ENCODE data around the gene RNF112.

RNF112 gene

DNA sequence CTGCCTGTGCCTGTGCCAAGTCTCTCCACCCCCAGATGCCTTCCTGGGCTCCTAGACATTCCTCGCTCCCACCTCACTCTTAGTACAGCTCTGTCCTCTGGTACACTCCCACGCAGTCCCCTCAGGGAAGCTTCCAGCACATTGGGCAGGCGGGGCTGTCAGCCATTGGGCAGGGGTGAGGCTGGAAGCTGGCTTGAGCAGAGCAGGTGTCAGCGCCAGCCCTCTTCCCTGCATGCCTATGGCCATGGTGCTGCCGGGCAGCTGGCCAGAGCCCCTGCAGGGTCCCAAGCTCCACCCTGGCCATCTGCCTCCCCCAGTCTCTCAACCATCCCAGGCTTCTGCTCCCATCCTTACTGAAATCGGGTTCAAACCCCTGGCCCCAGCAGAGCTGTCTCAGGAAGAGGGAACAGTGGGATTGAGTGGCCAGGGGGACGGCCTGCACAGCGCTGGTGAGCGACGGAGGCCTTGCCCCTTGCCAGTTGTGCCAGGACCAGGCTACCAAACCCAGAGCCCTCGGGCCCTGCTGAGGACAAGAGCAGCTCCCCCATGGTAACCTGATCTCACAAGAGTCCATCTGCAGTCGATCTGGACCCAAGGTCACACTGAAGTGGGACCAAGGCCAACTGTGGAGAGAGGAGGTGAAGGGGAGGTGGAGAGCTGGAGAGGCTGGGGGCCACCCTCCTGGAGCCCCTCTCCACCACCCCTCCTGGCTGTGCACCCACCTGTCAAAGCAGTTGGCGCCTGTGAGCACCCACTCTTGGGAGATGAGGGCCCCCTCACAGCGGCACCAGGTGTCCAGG lies 46.1 kb upstream of the RNF112 start:
- TF ChIP-seq, protein P1, sequence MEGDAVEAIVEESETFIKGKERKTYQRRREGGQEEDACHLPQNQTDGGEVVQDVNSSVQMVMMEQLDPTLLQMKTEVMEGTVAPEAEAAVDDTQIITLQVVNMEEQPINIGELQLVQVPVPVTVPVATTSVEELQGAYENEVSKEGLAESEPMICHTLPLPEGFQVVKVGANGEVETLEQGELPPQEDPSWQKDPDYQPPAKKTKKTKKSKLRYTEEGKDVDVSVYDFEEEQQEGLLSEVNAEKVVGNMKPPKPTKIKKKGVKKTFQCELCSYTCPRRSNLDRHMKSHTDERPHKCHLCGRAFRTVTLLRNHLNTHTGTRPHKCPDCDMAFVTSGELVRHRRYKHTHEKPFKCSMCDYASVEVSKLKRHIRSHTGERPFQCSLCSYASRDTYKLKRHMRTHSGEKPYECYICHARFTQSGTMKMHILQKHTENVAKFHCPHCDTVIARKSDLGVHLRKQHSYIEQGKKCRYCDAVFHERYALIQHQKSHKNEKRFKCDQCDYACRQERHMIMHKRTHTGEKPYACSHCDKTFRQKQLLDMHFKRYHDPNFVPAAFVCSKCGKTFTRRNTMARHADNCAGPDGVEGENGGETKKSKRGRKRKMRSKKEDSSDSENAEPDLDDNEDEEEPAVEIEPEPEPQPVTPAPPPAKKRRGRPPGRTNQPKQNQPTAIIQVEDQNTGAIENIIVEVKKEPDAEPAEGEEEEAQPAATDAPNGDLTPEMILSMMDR (IDR thresholded peaks at IDR 0.05; ENCODE audit: insufficient read depth, low read depth, low read length, missing control alignments): no peak
- DNase-seq (ENCODE audit: low read depth): peak; percentile 50
- H3K4me3 ChIP-seq (ENCODE audit: low read length): no peak overlapping the region

DNA sequence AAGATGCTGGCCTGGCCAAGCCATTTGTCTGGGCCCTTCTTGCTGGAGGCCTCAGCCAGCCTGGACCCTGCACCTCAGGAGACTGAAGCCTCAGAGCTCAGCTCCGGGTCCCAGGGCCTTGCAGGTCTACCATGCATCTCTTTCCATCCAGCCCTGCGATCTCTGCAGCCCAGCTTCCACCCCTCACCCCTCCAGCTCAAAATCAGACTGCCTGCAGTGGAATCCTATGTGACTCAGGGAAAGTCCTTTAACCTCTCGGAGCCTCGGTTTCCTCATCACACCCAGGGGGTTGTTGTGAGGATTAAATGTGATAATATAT lies 45.6 kb upstream of the RNF112 start:
- TF ChIP-seq, protein P1 (IDR thresholded peaks at IDR 0.05; ENCODE audit: insufficient read depth, low read depth, low read length, missing control alignments): no peak
- no peak overlapping the region for H3K4me3 ChIP-seq (ENCODE audit: low read length)
- no peak for DNase-seq (ENCODE audit: low read depth)

DNA sequence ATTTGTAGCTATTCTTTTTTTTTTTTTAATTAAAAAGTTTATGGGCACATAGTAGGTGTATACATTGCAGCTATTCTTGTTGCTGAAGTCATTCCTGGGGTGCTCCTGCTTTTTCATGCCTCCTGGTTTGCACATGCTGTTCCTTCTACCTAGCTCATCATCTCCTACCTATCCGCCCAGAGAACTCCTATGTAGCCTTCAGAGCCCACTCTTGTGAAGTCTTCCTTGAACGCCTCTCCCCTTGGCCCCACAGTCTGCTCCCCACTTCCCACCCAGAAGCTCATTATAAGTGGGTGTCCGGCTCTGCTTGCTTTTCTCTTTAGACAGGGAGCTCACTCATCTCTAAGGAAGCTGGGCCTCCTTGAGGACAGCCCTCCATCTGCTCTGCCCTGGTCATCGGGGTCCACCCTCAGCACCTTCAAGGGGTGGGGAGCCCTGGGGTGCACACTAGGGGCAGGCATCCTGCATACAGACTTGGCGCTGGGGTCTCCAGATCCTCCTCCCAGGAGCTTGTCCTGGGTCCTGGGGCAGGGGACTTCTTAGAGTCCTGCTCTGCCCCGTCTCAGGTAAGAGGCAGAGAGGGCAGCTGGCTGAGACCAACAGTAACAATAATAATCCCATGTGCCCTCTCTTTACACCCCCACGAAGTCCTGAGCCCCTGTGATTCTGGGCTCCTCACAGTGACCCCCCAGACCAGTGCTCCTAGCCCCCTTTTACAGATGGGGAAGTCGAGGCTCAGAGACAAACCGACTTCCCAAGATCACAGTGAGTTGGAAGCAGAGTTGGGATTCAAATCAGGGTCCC lies 45.0 kb upstream of the RNF112 start:
- TF ChIP-seq, protein P1 (IDR thresholded peaks at IDR 0.05; ENCODE audit: insufficient read depth, low read depth, low read length, missing control alignments): no peak
- no peak overlapping the region for H3K4me3 ChIP-seq (ENCODE audit: low read length)
- no peak for DNase-seq (ENCODE audit: low read depth)

DNA sequence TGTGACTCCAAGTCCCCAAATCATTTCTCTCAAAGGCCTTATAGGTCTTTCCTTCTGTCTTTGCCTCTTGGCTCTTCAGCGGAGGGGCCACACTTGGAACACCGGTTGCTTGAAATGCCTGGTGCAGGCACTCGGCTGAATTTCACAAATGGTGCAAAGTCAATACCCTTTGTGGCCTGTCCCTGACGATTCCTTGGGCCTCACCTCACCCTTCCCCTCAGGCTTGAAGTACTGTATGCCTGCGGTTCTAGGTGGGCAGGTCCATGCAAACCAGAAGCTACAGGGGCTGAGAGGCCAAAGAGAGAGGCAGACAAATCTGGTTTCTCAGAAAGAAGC lies 44.4 kb upstream of the RNF112 start:
- TF ChIP-seq, protein P1 (IDR thresholded peaks at IDR 0.05; ENCODE audit: insufficient read depth, low read depth, low read length, missing control alignments): no peak
- DNase-seq (ENCODE audit: low read depth): no peak
- no peak overlapping the region for H3K4me3 ChIP-seq (ENCODE audit: low read length)

DNA sequence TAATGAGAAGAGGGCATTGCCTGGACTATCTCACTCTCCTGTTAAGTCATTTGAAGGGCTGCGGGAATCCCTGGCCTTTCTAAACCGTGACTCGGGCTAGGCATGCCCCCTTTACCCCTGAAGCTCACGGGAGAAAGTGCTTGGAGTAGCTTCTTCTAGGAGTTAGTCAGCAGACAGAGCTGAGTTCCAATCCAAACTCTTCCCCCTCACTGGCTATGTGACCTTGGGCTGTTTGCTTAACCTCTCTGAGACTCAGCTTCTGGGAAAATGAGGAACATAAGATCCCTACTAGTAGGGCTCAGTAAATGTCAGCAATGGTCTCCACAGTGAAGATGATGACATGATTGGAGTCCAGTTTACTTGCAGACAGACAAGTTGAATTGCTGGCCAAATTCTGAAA lies 42.8 kb upstream of the RNF112 start:
- no peak for DNase-seq (ENCODE audit: low read depth)
- TF ChIP-seq, protein P1 (IDR thresholded peaks at IDR 0.05; ENCODE audit: insufficient read depth, low read depth, low read length, missing control alignments): no peak
- H3K4me3 ChIP-seq (ENCODE audit: low read length): no peak overlapping the region

DNA sequence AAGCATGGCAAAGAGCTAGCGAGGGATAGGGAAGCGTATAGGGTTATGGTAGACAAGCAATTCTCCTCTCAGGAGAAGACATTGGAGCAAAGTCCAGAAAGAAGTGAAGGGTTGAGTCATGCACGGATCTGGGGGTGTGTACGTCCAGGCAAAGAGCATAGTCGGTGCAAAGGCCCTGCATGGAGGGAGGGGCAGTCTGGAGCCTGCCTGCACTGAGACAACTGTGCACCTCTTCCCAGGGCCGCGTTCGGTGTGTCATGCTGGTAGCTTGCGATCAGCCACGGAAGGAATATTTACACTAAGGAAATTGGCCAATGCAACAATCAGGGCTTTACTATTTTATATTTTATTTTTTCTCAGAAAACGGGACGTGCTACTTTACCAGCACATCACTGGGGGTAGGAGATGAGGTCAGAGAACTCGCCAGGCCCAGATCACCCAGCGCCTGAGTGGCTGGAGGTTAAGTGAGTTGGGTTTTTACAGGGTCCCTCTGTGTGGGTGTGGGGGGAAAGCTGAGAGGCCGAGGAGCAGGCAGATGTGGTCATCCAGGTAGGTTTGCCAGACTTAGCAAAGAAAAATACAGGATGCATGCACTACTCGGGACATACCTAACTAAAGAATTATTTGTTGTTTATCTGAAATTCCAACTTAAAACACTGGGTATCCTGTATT lies 41.8 kb upstream of the RNF112 start:
- TF ChIP-seq, protein P1 (IDR thresholded peaks at IDR 0.05; ENCODE audit: insufficient read depth, low read depth, low read length, missing control alignments): no peak
- no peak for DNase-seq (ENCODE audit: low read depth)
- no peak overlapping the region for H3K4me3 ChIP-seq (ENCODE audit: low read length)
